Motor neuron (in vitro differentiated cells): ENCODE data around the gene ATP9A. TPM values are rescaled to one million over a fixed set of nuclear protein-coding genes. Genes with fewer than 3 reads are reported as not detected.
"Not testable (repeated sequence)": the region's sequence is repeated elsewhere in the genome, so short reads cannot be mapped to it uniquely, and the experiment has no call there.

Experiments
- ATAC-seq, 8 experiments: fragments of 200-7000 bp; cut with Tn5 transposase; replicated peaks in 6 of 8; 2 replicates each; pipeline ENCODE4 v1.8.0; 2021; ENCODE audit warnings: mild to moderate bottlenecking in 8 of 8, moderate library complexity in 8 of 8
- H3K27ac ChIP-seq, 2 donors: fragments of 250-450 bp; sonication (Bioruptor Pico); 2 replicates each; pipeline ENCODE4 v1.9.0; 2021; ENCODE audit warnings: antibody characterized with exemption in 2 of 2, mild to moderate bottlenecking in 2 of 2, moderate library complexity in 1 of 2
- H3K4me1 ChIP-seq, 2 donors: fragments of 250-450 bp; sonication (Bioruptor Pico); replicated peaks in 1 of 2; 2 replicates each; pipeline ENCODE4 v1.6.1; 2021; ENCODE audit warnings: antibody characterized with exemption in 2 of 2, mild to moderate bottlenecking in 2 of 2, moderate library complexity in 1 of 2
- H3K4me3 ChIP-seq, 5 donors: fragments of 250-450 bp; sonication (Bioruptor Pico); 2 replicates each; pipeline ENCODE4 v1.9.0; 2021; ENCODE audit warnings: antibody characterized with exemption in 5 of 5, mild to moderate bottlenecking in 5 of 5, moderate library complexity in 4 of 5
- whole genome bisulfite sequencing, 10 experiments: fragments of 450-650 bp; shearing (Covaris generic); methylation state at CpG; one replicate each; pipeline ENCODE4 v1.0.0; 2022; 5-methylcytosine and 5-hydroxymethylcytosine counted together
- in situ Hi-C, 9 experiments: fragments of 400-800 bp; cut with MboI; loops; one replicate each; pipeline ENCODE4 v1.15.0; 2021; ENCODE audit warnings: low sequenced_read_pairs in 9 of 9, low pct_unique_long_range_greater_than_20kb in 2 of 9; ENCODE audit not compliant: unreplicated experiment in 9 of 9
- total RNA-seq, 8 experiments: library from RNA; unstranded; fragments of 300-600 nt; gene quantifications; 2 replicates each; pipeline versions ENCODE4 v1.2.3 to v1.2.4, GENCODE V29; 2022

Gene ATP9A
- total RNA-seq, 8 experiments from 2014 or later = 29.7 to 103 (median 88.1) TPM

- in situ Hi-C loops = loop anchor here in 7 of 9 experiments (25.0 kb wide), 2 partner anchors 314 to 439 kb away; no protein-coding TSS in a partner anchor
- Histone ChIP-seq H3K27ac (no peak overlapping the region), H3K4me1 (no peaks in the 10 kb centered on the region), H3K4me3 (no peak overlapping the region)
- WGBS, 10 experiments = 74 to 100% (median 89%) methylated on average over 3 to 12 of the region's 17 CpGs; no CpG with 5 or more reads in 1 of the 10 experiments
- no peak for ATAC-seq
These were observed 120.3 kb downstream of the ATP9A start for GRCh38 chr20:51647674-51648570.

GRCh38 chr20:51643810-51644209, 124.4 kb downstream of the ATP9A start:
- not testable (repeated sequence) for H3K27ac ChIP-seq, H3K4me3 ChIP-seq, ATAC-seq, H3K4me1 ChIP-seq
- 80 to 100% (median 93%) methylated on average over 1 to 7 of the region's 8 CpGs; no CpG with 5 or more reads in 1 of the 10 experiments for WGBS, 10 experiments
- in situ Hi-C loops = loop anchor here in 7 of 9 experiments (25.0 kb wide), 2 partner anchors 318 to 443 kb away; no protein-coding TSS in a partner anchor

GRCh38 chr20:51643390-51643789, 124.8 kb downstream of the ATP9A start:
- in situ Hi-C loops = loop anchor here in 7 of 9 experiments (25.0 kb wide), 2 partner anchors 319 to 444 kb away; no protein-coding TSS in a partner anchor
- H3K4me3 ChIP-seq = no peak overlapping the region
- H3K4me1 ChIP-seq = no peaks in the 10 kb centered on the region
- no peak for ATAC-seq
- 60 to 100% (median 71%) methylated on average over 1 to 2 of the region's 2 CpGs; no CpG with 5 or more reads in 6 of the 10 experiments for WGBS, 10 experiments
- no peak overlapping the region for H3K27ac ChIP-seq

DNA sequence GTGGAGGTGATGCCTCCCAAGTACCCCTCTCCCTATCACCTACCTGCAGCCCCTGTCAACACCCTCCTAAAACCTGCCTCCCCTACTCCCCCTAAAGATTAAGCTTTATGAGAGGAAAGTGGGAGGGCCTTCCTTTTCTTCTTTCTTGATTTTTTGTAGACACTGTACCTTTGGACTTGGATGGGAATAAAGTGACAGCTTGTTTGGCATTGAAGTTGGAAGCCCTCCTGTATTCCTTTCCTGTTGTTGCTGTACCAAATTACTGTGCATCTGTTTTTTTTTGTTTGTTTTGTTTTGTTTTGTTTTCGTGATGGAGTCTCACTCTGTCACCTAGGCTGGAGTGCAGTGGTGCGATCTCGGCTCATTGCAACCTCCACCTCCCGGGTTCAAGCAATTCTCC, 126.3 kb downstream of the ATP9A start:
- ATAC-seq = no peak
- in situ Hi-C loops = loop anchor here in 7 of 9 experiments (25.0 kb wide), 2 partner anchors 320 to 445 kb away; no protein-coding TSS in a partner anchor
- Histone ChIP-seq H3K27ac (no peak overlapping the region), H3K4me1 (no peaks in the 10 kb centered on the region), H3K4me3 (no peak overlapping the region)
- 92 to 100% (median 94%) methylated on average over 1 to 4 of the region's 4 CpGs; no CpG with 5 or more reads in 4 of the 10 experiments for WGBS, 10 experiments

DNA sequence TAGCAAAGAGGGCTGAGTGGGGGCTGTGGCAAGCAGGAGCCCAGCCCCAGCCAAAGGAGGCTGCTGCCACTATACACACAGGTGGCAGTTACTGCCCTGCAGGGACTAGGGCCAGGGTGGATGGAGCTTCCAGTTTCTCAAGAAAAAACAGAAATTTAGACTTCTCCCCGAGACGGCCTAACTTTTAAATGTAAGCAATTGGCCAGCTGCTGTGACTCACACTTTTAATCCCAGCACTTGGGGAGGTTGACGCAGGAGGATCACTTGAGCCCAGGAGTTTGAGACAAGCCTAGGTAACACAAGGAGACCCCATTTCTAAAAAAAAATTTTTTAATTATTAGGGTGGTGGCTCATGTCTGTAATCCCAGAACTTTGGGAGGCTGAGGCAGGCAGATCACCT, 127.4 kb downstream of the ATP9A start:
- no peak for ATAC-seq
- H3K27ac ChIP-seq = no peak overlapping the region
- in situ Hi-C loops = loop anchor here in 7 of 9 experiments (25.0 kb wide), 2 partner anchors 322 to 447 kb away; no protein-coding TSS in a partner anchor

GRCh38 chr20:51639206-51639832, 128.9 kb downstream of the ATP9A start:
- WGBS, 10 experiments = 0 to 40% (median 23%) methylated on average over 1 to 9 of the region's 12 CpGs; no CpG with 5 or more reads in 3 of the 10 experiments
- no peak overlapping the region for H3K27ac ChIP-seq

More for the DNA sequence above, 127.4 kb downstream of the ATP9A start:
- WGBS, 10 experiments = 80 to 100% (median 96%) methylated on average over 1 to 3 of the region's 3 CpGs; no CpG with 5 or more reads in 4 of the 10 experiments
- no peak overlapping the region for H3K4me3 ChIP-seq
- H3K4me1 ChIP-seq = no peaks in the 10 kb centered on the region

GRCh38 chr20:51637241-51637640, 130.9 kb downstream of the ATP9A start:
- in situ Hi-C loops = loop anchor here in 7 of 9 experiments (25.0 kb wide), 2 partner anchors 325 to 450 kb away; no protein-coding TSS in a partner anchor
- ATAC-seq = no peak
- WGBS, 10 experiments = 82 to 100% (median 91%) methylated on average over 3 to 8 of the region's 8 CpGs
- no peaks in the 10 kb centered on the region for H3K4me1 ChIP-seq
- no peak overlapping the region for H3K4me3 ChIP-seq
- no peak overlapping the region for H3K27ac ChIP-seq

More at GRCh38 chr20:51639206-51639832, 128.9 kb downstream of the ATP9A start:
- Histone ChIP-seq H3K4me1 (no peaks in the 10 kb centered on the region), H3K4me3 (no peak overlapping the region)
- ATAC-seq = peak; percentile 58 to 90 (median 70)
- in situ Hi-C loops = loop anchor here in 7 of 9 experiments (25.0 kb wide), 2 partner anchors 323 to 448 kb away; no protein-coding TSS in a partner anchor

DNA sequence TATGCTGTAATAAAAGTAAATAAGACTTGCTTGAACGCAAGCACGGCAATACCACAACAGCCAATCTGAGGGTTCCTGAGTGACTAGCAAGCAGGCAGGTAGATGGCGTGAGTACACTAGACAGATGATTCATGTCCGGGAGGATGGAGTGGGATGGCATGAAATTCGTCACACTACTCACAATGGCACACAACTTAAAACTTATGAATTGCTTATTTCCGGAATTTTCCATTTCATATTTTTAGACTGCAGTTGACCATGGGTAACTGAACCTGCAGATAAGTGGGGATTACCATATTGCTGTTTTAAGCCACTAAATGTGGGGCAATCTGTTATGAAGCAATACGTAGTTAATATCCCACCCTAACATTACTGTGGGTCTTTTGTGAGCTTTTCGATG, 132.1 kb downstream of the ATP9A start:
- WGBS, 10 experiments = 60 to 100% (median 90%) methylated on average over 1 to 6 of the region's 8 CpGs; no CpG with 5 or more reads in 2 of the 10 experiments
- Histone ChIP-seq H3K4me3 (no peak overlapping the region), H3K27ac (no peak overlapping the region), H3K4me1 (no peaks in the 10 kb centered on the region)
- in situ Hi-C loops = loop anchor here in 7 of 9 experiments (25.0 kb wide), 2 partner anchors 326 to 451 kb away; no protein-coding TSS in a partner anchor
- ATAC-seq = no peak

DNA sequence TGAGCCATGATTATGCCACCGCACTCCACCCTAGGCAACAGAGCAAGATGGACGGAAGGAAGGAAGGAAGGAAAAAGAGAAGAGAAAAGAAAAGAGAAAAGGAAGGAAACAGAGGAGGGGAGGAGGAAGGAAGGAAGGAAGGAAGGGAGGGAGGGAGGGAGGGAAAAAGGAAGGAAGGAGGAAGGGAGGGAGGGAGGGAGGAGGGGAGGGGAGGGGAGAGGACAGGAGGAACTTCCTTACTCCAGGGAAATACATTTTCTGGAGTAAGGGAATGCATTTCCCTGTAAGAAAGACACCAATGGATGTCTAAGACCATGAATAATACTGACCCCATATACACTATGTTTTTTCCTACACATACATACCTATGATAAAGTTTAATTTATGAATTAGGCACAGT, 132.5 kb downstream of the ATP9A start:
- Histone ChIP-seq H3K4me3 (no peak overlapping the region), H3K4me1 (no peaks in the 10 kb centered on the region), H3K27ac (no peak overlapping the region)
- in situ Hi-C loops = loop anchor here in 7 of 9 experiments (25.0 kb wide), 2 partner anchors 327 to 452 kb away; no protein-coding TSS in a partner anchor
- no peak for ATAC-seq
- 80 to 100% (median 100%) methylated on average over 1 to 2 of the region's 2 CpGs; no CpG with 5 or more reads in 5 of the 10 experiments for WGBS, 10 experiments

- WGBS, 10 experiments = 70 to 83% (median 82%) methylated on average over 1 to 4 of the region's 5 CpGs; no CpG with 5 or more reads in 6 of the 10 experiments
- no peak for ATAC-seq
- Histone ChIP-seq H3K4me1 (no peaks in the 10 kb centered on the region), H3K27ac (no peak overlapping the region), H3K4me3 (no peak overlapping the region)
- in situ Hi-C loops = loop anchor here in 7 of 9 experiments (25.0 kb wide), 2 partner anchors 327 to 452 kb away; no protein-coding TSS in a partner anchor
These were observed 133.3 kb downstream of the ATP9A start for GRCh38 chr20:51634877-51635276.

- in situ Hi-C loops = loop anchor here in 7 of 9 experiments (25.0 kb wide), 2 partner anchors 328 to 453 kb away; no protein-coding TSS in a partner anchor
- 17 to 100% (median 93%) methylated on average over 1 to 5 of the region's 9 CpGs; no CpG with 5 or more reads in 3 of the 10 experiments for WGBS, 10 experiments
- Histone ChIP-seq H3K4me1 (no peaks in the 10 kb centered on the region), H3K4me3 (no peak overlapping the region), H3K27ac (no peak overlapping the region)
- ATAC-seq = peak in 2 of 8 experiments; percentile 6 to 8
These were observed 133.9 kb downstream of the ATP9A start for GRCh38 chr20:51634257-51634656.

DNA sequence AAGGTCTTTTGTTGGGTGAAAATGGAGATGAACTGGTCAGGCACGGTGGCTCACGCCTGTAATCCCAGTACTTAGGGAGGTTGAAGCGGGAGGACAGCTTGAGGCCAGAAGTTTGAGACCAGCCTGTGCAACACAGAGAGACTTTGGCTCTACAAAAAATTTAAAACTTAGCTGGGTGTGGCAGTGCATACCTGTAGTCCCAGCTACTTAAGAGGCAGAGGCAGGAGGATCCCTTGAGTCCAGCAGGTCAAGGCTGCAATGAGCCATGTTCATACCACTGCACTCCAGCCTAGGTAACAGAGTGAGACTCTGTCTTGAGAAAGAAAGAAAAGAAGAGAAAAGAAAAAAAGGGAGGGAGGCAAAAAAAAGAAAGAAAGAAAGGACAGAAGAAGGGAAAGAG, 134.8 kb downstream of the ATP9A start:
- no peaks in the 10 kb centered on the region for H3K4me1 ChIP-seq
- no peak for ATAC-seq
- H3K27ac ChIP-seq = no peak overlapping the region
- WGBS, 10 experiments = 62 to 100% (median 97%) methylated on average over 1 to 3 of the region's 3 CpGs; no CpG with 5 or more reads in 2 of the 10 experiments
- H3K4me3 ChIP-seq = no peak overlapping the region
- in situ Hi-C loops = loop anchor here in 7 of 9 experiments (25.0 kb wide), 2 partner anchors 329 to 454 kb away; no protein-coding TSS in a partner anchor
